H1 (cell line): ENCODE measurements around the gene SMC3. TPM values are rescaled to one million over a fixed set of nuclear protein-coding genes. Genes with fewer than 3 reads are reported as not detected.

Experiments
- CBX5 ChIP-seq: fragments of 300-800, 300-1000 bp; sonication (generic); IDR thresholded peaks from 2 replicates; pipeline ENCODE4 v1.7.1; 2016; ENCODE audit warnings: antibody characterized with exemption, low read length, low read depth
- SIN3A ChIP-seq, 2 experiments: IDR thresholded peaks in 1 of 2; conservative IDR thresholded peaks in 1 of 2; 2 replicates each; pipeline ENCODE4 v1.6.1; 2011 to 2012; ENCODE audit warnings: low read length in 2 of 2, improper control_type of control experiment in 1 of 2, low read depth in 1 of 2, mild to moderate bottlenecking in 1 of 2
- TEAD4 ChIP-seq: IDR thresholded peaks from 2 replicates; pipeline ENCODE4 v1.6.1; 2012; ENCODE audit warnings: low read depth, low read length, inconsistent platforms, mixed read lengths
- polyA plus RNA-seq, 7 experiments: library from polyadenylated mRNA; depleted of rRNA in 3 of 7; stranded (reverse) in 5 of 7; unstranded in 2 of 7; fragments of >200 nt in 5 of 7; fragments of 200-250 nt in 2 of 7; gene quantifications; 1 replicate in 5 of 7; 2 replicates in 1 of 7; 4 replicates in 1 of 7; pipeline versions ENCODE4 v1.2.1 to v1.2.3, GENCODE V29; 2011 to 2013; ENCODE audit warnings: missing spikeins in 2 of 7, mixed read lengths in 2 of 7
- total RNA-seq: library from RNA; stranded (reverse); fragmentation: NEBNext Ultra II Directional; extraction: Animal tissue kit (Norgen Biotek cat#: 25700); gene quantifications from 2 replicates; pipeline ENCODE4 v1.2.1, GENCODE V29; 2021
- TF ChIP-seq, protein P1 (sequence below): IDR thresholded peaks from 2 replicates; pipeline ENCODE4 v1.6.1; 2011; ENCODE audit warnings: low read length, improper control_type of control experiment
- TF ChIP-seq, protein P2 (sequence below): IDR thresholded peaks from 2 replicates; pipeline ENCODE4 v1.6.1; 2012; ENCODE audit warnings: inconsistent platforms
- TF ChIP-seq, protein P3 (sequence below): IDR thresholded peaks from 2 replicates; pipeline ENCODE4 v1.6.1; 2012; ENCODE audit warnings: inconsistent platforms
- TF ChIP-seq, protein P4 (sequence below), 3 experiments: IDR thresholded peaks; 1 replicate in 2 of 3; 2 replicates in 1 of 3; pipeline versions ENCODE4 v1.5.1 to v1.6.1; 2011; ENCODE audit warnings: low read length in 3 of 3, mild to moderate bottlenecking in 3 of 3, inconsistent platforms in 2 of 3, low read depth in 1 of 3, moderate library complexity in 1 of 3; ENCODE audit not compliant: insufficient read depth in 1 of 3; ENCODE audit errors: control extremely low read depth in 1 of 3

The SMC3 gene
- total and polyA plus RNA-seq, 2 of the 8 experiments (the other 6 are each of a cell fraction or from before 2014, with no cell fraction given): 12.7 to 93.4 TPM

DNA sequence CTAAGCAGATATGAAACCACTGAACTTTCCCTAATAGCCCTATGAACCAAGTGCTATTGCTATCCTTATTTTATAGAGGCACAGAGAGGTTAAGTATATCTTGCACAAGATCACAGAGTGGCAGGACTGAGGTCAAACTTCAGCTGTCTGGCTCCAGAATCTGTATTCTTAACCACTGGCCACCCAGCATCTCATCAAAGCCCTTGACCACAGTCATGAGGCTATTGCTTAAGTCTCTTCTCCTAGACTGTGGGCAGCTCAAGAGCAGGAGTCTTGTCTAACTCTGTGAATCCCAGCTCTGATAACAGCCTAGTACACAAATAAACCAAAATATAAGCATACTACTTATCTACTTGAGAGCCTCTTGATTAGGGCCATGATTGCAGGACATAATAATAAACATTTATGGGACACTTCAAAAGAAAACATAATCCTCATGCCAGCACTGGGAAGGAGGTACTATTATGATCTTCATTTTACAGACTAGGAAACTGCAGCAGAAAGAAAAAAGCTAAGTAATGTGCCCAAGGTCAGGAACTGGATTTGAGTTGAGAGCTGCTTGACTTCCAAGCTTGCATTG, 22.4 kb upstream of the SMC3 start (continued):
- TF ChIP-seq SIN3A (conservative IDR thresholded peaks at IDR 0.05 in 1 of 2, IDR thresholded peaks at IDR 0.05 in 1 of 2; ENCODE audit: low read depth in 1 of 2, low read length in 2 of 2) (no peak), TEAD4 (no peak), CBX5 (no peak)
- TF ChIP-seq, protein P1, sequence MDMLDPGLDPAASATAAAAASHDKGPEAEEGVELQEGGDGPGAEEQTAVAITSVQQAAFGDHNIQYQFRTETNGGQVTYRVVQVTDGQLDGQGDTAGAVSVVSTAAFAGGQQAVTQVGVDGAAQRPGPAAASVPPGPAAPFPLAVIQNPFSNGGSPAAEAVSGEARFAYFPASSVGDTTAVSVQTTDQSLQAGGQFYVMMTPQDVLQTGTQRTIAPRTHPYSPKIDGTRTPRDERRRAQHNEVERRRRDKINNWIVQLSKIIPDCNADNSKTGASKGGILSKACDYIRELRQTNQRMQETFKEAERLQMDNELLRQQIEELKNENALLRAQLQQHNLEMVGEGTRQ: no peak
- TF ChIP-seq, protein P2, sequence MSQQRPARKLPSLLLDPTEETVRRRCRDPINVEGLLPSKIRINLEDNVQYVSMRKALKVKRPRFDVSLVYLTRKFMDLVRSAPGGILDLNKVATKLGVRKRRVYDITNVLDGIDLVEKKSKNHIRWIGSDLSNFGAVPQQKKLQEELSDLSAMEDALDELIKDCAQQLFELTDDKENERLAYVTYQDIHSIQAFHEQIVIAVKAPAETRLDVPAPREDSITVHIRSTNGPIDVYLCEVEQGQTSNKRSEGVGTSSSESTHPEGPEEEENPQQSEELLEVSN: no peak
- TF ChIP-seq, protein P3, sequence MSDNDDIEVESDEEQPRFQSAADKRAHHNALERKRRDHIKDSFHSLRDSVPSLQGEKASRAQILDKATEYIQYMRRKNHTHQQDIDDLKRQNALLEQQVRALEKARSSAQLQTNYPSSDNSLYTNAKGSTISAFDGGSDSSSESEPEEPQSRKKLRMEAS: no peak
- TF ChIP-seq, protein P4, sequence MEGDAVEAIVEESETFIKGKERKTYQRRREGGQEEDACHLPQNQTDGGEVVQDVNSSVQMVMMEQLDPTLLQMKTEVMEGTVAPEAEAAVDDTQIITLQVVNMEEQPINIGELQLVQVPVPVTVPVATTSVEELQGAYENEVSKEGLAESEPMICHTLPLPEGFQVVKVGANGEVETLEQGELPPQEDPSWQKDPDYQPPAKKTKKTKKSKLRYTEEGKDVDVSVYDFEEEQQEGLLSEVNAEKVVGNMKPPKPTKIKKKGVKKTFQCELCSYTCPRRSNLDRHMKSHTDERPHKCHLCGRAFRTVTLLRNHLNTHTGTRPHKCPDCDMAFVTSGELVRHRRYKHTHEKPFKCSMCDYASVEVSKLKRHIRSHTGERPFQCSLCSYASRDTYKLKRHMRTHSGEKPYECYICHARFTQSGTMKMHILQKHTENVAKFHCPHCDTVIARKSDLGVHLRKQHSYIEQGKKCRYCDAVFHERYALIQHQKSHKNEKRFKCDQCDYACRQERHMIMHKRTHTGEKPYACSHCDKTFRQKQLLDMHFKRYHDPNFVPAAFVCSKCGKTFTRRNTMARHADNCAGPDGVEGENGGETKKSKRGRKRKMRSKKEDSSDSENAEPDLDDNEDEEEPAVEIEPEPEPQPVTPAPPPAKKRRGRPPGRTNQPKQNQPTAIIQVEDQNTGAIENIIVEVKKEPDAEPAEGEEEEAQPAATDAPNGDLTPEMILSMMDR (IDR thresholded peaks at IDR 0.05; ENCODE audit: control extremely low read depth in 1 of 3, insufficient read depth in 1 of 3, low read depth in 1 of 3, low read length in 3 of 3): no peak
- TF ChIP-seq, all 59 proteins: peak for 0
